ENCODE measurements around the gene CNTNAP2.

DNA sequence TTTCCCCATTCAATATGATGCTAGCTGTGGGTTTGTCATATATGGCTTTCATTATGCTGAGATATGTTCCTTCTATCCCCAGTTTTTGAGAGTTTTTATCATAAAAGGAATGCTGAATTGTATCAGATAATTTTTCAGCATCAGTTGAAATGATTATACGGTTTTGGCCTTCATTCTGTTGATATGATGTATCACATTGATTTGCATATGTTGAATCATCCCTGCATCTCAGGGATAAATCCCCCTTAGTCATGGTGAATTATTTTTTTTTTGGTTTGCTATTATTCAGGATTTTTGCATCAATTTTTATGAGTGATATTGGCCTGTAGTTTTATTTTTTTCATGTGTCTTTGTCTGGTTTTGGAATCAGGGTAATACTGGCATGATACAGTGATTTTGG is 1321.6 kb downstream of the CNTNAP2 start:
- no peak for TF ChIP-seq POLR2A (IDR thresholded peaks at IDR 0.05; ENCODE audit: low read length)
- no peak for TF ChIP-seq GATA1 (IDR thresholded peaks at IDR 0.05; ENCODE audit: low read depth, low read length)
